Fibroblast of peridontal ligament (primary cell): ENCODE results near the gene SPACA5B.
"Not testable (repeated sequence)": the region's sequence is repeated elsewhere in the genome, so short reads cannot be mapped to it uniquely, and the experiment has no call there.

Source experiments
- DNase-seq: peaks from one replicate; pipeline ENCODE4 v3.0.0-alpha.2; 2010; ENCODE audit errors: extremely low read depth

SPACA5B gene

DNA sequence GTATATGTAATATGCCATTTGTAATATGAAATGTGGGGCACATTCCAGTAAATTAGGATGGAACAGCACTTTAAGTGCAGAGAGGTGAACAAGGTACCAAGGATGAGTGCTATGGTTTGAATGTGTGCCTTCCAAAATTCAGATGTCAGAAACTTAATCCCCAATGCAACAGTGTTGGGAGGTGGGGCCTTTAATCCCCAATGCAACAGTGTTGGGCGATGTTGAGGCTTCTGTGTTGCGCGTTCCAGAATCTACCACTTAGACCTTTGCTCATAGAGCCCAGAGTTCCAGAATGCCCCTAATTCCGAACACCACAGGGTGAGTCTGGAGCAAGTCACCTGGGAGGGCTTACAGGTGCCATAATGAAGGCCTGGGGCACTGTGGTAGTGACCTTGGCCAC, at the start of gene SPACA5B:
SPACA5B (plus strand) TSS at position 301 of the 400 bp plus-strand sequence; CDS start at position 363, 62 bp downstream.
- not testable (repeated sequence) for DNase-seq

DNA sequence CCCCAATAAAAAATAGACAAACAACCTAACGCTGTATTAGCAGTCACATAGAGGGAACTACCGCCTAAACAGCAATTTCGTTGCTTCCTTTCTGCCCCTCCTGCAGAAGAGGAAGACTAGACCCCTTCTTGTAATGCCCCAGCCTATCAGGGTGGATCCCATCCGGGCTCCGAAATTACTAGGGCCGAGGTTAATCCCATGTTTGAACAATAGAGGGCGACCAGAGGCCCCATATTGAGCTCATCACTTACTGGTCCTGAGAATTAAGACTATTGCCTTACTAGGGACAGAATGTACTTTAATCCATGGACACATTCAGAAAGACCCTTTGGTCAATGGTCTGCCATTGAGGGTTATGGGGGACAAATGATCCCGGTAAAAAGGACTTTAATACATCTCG, 47.2 kb upstream of the SPACA5B start:
- DNase-seq: peak; percentile 54

DNA sequence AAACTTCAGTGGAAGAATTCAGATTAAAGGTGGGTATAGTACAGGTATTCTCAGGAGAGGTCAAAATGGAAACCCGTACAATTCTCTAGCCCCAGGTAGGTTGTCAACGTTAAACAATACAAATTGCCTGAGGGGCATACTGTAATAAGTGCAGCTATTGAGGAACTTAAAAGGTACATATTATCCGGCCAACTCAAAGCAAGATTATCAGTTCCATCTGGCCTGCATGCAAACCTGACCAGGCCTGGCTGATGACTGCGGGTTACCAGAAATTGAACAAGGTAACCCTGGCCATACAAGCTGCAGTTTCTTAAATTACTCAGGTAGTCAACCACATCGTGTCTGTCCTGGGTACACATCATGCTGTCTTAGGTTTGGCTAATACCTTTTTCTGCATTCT, 46.7 kb upstream of the SPACA5B start:
- no peak for DNase-seq

DNA sequence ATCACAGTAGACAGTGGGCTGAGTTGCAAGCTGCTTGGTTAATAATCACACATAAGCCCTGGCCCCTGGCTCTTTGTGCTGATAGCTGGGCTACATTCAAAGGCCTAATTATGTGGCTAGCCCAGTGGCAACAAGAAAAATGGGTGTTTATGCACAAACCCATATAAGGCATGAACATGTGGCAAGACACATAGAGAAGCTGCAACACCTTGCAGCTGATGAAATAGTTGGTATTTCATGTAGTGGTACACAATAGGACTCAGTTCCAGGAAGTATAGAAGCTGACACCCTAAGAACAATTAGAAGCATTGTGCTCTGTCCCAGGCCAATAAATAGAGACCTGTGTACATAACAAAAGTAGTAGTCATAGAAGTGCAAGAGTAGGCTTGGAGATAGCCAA, 44.3 kb upstream of the SPACA5B start:
- no peak for DNase-seq

DNA sequence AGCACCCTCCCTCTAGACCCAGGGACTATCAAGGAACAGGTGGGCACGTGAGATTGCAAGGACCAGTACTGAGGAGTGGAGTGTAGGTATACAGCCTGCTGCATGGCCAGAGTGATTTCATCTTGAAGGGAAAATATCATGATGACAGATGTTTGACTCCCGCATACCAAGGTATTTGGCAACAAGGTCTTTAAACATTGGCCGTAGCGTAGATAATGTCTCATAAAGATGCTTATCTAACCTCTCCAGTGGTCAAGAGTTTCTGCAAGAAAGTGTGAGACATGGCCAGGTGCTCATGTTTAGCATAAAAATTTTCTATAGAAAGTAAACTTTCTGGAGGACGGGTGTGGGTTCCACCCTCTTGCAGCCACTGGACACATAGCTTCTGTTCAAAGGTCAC, 40.3 kb upstream of the SPACA5B start:
- DNase-seq: no peak

DNA sequence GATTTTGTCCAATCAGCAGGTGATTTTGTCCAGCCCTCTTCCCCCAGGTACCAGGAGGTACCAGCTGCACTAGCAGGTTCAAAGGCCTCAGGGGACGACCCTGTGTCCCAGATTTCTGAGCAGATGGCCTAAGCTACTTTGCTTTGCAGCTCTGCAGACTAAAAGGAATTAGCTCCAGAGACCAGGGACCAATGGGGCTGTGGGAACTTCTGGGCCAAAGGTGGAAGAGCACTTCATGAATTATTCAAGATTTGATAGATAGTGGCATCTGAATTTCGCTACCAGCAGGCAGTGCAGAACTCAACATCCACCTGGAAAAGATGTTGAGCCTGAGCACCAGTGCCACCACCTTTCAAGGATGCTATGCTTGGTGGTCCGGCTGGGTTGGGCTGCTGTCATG, 37.9 kb upstream of the SPACA5B start:
- DNase-seq: not testable (repeated sequence)

DNA sequence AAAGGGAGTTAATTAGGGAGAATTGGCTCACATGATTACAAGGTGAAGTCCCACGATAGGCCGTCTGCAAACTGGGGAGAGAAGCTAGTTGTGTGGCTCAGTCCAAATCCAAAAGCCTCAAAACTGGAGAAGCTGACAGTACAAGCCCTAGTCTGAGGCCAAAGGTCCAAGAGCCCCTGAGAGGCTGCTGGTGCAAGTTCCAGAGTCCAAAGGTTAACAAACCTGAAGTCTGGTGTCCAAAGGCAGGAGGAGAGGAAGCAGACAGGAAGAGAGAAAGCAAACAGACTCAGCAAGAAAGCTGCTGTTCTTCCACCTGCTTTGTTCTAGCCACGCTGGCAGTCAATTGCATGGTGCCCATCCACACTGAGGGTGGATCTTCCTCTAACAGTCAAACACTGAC, 29.0 kb upstream of the SPACA5B start:
- no peak for DNase-seq

DNA sequence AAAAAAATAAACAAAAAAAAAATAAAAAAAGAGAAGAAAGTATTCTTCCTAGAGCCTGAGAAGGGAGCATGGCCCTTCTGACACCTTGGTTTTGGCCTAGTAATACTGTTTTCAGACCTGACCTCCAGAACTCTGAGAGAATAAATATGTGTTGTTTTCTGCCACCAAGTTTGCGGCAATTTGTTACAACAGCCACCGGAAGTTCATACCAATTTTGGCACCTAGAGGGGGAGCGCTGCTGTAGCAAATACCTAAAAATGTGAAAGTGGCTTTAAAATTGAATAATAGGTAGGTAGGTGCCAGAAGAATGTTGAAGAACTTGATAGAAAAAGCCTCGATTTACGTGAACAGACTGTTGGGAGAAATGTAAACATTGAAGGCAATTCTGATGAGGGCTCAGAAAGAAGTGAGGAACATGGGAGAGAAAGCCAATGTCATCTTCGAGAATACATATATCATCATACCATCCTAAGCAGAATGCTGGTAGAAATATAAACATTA, 27.5 kb upstream of the SPACA5B start:
- DNase-seq: no peak

DNA sequence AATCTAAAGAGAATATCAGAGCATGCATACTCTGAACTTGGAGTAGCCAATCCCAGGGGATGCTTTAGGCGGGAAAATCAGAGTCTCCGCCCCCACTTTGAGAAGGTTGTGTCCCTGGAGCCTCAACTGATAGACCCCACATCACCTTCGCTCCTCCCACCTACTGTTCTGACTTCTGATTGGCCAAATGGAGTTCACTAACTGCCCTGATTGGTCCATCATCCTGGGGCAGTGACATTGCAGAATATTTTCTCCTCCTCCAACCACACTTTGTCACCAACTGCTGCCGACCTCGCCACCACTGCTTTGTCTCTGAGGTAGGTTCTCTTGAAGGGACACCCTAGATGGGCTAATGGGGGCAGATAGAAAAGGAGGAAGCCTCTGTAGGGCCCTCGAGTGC, 22.7 kb upstream of the SPACA5B start:
- no peak for DNase-seq

DNA sequence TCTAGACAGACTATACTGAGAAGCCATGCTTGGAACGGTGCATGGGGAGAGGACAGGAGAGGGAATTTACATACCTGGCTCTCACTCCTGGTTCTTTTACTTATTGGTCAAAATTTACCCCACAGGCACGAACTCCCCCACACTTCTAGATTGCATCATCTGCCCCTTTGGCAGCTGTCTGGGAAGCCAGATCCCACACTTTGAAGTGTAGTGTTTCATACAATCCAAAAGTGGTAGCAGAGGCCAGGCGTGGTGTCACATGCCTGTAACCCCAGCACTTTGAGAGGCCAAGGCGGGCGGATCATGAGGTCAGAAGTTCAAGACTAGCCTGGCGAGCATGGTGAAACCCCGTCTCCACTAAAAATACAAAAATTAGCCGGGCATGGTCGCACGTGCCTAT, 5.1 kb upstream of the SPACA5B start:
- not testable (repeated sequence) for DNase-seq

DNA sequence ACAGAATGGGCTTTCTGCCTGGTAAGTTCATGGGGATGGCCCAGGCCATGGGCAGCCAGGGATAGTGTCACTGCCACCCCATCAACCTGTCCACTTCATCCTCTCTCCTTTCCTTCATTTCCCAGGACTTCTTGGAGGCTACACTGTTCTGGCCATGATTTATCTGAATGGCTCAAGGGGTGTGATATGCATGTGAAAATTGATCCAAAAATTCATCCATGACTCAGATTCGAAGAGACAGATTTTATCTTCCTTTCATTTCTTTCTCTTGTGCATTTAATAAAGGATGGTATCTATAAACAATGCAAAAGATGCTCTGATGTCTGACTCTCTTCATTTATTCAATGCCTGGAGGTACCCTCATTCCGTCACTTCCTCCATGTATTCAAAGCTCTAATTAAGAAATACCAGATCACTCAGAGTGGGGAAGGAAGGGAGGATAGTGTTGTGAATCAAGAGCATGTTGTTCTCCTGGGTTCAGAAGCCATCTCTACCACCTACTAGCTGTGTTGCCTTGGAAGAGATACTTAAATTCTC, 1.9 kb downstream of the SPACA5B start:
- DNase-seq: not testable (repeated sequence)

DNA sequence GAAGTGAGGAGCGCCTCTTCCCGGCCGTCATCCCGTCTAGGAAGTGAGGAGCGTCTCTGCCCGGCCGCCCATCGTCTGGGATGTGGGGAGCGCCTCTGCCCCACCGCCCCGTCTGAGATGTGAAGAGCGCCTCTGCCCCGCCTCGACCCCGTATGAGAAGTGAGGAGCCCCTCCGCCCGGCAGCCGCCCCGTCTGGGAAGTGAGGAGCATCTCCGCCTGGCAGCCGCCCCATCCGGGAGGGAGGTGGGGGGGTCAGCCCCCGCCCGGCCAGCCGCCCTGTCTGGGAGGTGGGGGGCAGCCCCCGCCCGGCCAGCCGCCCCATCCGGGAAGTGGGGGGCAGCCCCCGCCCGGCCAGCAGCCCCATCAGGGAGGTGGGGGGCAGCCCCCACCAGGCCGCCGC, 8.7 kb downstream of the SPACA5B start:
- not testable (repeated sequence) for DNase-seq

DNA sequence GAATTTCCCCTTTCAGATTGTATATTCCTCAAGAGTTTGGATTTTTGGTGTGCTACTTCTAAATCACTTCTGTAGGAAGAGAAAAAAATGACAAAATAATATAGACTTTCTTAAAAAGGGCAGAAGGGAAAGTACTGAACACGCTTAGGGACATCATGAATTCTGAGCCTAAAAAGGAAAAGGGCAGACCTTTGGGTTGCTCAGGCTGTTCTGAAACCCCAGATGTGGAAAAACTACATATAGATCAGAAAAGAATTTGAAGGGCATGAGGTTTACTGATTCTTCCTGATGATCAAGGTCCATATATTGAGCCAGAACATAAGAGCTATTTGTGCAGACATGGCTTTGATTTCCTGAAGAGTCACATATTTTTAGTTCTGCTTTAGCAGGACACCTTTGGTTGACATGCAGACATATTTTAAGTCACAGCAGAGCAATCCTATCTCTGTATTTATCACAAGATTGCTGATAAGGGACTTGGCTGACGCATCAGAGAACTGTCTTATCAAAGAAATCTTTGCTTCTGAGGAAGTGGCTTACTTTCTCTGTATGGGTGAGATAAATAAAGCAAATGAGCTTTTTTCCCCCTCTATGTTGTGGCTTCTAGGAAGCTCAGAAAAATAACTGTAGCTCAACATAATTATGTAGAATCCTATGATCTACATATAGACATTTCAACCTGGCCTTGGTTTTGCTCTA, 11.5 kb downstream of the SPACA5B start:
- DNase-seq: not testable (repeated sequence)

DNA sequence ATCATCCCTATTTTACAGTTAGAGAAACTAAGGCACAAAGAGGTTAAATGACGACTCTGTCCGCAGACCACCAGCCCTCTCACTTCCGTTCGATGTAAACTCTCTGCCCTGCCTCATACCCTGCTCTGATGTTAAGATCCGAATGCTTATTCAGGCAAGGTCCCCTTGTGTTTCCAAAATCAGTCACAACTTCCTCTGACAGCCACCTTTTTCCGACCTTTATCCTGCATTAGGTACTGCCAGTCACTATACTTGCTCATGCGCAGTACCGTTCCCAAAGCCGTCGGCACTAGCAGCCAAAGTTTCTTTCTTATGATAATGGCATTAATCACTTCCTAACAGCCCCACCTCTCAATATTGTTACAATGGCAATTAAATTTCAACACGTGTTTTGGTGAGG, 12.3 kb downstream of the SPACA5B start:
- not testable (repeated sequence) for DNase-seq

DNA sequence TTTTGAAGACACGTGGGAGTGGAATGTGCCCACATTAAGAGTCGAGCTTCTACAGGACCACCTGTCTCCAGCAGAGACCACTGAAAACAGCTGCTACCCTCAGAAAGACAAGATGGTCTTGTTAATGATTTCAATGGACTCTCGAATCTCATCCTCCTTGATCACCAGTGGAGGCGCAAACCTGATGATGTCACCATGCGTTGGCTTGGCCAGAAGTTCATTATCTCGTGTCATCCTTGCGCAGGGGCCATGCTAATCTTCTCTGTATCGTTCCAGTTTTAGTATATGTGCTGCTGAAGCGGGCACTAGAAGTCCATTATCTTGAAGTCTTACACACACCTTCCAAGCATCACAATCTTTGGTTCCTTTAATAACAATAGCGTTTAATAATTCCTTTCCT, 23.3 kb downstream of the SPACA5B start:
- no peak for DNase-seq

DNA sequence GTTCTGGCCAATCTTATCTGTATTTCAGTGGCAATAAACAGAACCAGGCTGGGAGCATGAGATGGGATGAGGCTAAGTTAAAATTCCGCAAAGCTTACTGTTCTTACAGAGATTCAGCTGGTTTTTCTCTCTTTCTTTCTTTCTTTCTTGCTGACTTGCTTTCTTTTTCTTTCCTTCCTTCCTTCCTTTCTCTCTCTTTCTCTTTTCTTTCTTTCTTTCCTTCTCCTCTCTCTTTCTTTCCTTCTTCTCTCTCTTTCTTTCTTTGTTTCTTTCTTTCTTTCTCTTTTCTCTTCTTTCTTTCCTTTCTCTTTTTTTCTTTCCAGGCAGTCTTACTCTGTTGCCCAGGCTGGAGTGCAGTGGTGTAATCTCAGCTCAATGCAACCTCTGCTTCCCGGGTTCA, 24.4 kb downstream of the SPACA5B start:
- no peak for DNase-seq

DNA sequence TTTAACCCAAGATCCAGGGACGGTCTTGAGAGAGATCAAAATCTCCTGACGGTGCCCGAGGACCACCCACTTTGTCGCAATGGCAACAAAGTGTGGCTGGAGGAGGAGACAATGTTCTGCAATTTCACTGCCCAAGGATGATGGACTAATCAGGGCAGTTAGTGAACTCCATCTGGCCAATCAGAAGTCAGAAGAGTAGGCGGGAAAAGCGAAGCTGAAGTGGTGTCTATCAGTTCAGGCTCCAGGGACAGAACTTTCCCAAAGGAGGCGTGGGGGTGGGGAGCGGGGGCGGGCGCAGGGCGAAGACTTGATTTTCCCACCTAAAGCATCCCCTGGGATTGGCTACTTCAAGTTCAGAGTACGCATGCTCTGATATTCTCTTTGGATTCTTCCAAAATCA, 25.6 kb downstream of the SPACA5B start:
- no peak for DNase-seq

DNA sequence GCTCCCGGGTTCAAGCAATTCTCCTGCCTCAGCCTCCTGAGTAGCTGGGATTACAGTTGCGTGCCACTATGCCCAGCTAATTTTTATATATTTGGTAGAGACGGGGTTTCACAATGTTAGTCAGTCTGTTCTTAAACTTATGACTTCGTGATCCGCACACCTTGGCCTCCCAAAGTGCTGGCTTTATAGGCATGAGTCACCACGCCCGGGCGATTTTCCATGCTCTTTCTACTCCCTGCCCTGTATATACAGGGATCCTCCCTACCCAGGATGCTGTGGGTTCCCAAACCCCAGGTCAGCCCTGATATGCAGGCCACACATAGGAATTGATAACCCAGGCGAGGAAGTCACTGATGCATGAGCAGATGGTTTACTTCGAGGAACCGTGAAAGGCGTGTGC, 34.8 kb downstream of the SPACA5B start:
- DNase-seq: no peak

DNA sequence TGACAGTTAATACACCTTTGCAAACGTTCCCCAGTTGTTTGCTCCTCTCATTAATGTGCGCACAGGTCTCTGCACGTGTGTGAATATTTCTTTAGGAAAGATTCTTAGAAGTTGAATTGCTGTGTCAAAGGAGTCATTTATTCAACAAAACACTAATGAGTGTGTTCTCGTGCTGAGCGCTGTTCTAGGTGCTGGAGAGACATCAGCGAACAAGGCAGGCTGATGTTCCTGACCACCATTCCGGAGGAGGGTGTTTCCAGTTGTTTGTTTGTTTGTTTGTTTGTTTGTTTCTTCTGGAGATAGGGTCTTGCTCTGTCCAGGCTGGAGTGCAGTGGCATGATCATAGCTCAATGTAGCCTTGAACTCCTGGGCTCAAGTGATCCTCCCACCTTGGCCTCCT, 35.9 kb downstream of the SPACA5B start:
- DNase-seq: not testable (repeated sequence)

DNA sequence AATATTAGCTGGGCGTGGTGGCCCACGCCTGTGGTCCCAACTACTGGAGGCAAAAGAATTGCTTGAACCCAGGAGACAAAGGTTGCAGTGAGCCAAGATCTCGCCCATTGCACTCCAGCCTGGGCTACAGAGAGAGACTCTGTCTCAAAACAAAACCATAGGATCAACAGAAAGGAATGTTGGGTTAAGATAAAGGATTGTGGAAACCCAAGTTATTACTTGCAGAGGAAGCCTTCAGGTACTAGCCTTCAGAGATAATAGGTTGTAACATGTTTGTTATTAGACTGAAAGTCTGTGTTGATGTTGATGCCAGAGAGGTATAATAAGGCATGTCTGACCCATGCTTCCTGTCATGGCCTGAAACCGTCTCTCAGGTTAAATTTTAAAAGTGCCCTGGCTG, 49.3 kb downstream of the SPACA5B start:
- no peak for DNase-seq

DNA sequence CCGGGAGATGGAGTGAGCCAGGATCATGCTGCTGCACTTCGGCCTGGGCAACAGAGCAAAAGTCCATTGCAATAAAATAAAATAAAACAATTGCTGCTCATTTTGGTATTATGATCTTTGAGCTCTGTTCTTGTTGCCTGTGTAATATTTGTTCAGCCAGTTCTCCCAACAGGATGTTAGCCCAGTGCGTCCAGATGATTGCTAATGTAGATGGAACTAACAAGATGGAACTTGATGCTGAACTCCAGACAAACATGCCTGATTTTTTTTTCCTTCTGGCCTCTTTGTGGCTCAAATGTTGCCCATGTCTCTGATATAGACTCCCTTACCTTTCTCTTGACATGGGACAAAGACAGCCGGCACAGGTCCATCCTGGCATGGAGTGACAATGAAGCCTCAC, 50.4 kb downstream of the SPACA5B start:
- DNase-seq: no peak

DNA sequence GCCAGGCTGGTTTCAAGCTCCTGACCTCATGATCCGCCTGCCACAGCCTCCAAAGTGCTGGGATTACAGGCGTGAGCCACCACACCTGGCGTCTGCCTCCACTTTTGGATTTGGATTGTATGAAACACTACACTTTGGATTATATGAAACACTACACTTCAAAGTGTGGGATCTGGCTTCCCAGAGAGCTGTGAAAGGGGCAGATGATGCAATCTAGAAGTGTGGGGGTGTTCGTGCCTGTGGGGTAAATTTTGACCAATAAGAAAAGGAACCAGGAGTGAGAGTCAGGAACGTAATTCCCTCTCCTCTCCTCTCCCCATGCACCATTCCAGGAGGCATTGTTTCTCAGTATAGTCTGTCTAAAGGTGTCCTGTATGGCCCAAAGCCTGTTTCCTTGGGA, 51.5 kb downstream of the SPACA5B start:
- DNase-seq: not testable (repeated sequence)
